ENCODE data around the gene CAP1. TPM values are rescaled to one million over a fixed set of nuclear protein-coding genes. Genes with fewer than 3 reads are reported as not detected.

Gene CAP1
- polyA plus RNA-seq, 2 of the 4 experiments (the other 2 are of a cell fraction): 267 to 274 TPM

GRCh38 chr1:40014812-40015594, 25.5 kb upstream of the CAP1 start:
- TF ChIP-seq HEYL (CRISPR knock-in tag; IDR thresholded peaks at IDR 0.05): no peak
- TF ChIP-seq NFE2L2 (conservative IDR thresholded peaks at IDR 0.05; ENCODE audit: low read length): no peak
- TF ChIP-seq MAFK (IDR thresholded peaks at IDR 0.05; ENCODE audit: partially characterized antibody): no peak
- no peak for TF ChIP-seq RNF2 (IDR thresholded peaks at IDR 0.05; ENCODE audit: borderline replicate concordance, low read depth)
- no peak for TF ChIP-seq NPAS2 (CRISPR knock-in tag; IDR thresholded peaks at IDR 0.05; ENCODE audit: borderline replicate concordance)
- peak; percentile 8; the same call in 1 of the 2 replicates for TF ChIP-seq FOSL2 (IDR thresholded peaks at IDR 0.05)
- TF ChIP-seq FOSL2 (CRISPR knock-in tag; IDR thresholded peaks at IDR 0.05): no peak
- no peak for TF ChIP-seq TFCP2L1 (CRISPR knock-in tag; IDR thresholded peaks at IDR 0.05)
- no peak for TF ChIP-seq RARB (CRISPR knock-in tag; IDR thresholded peaks at IDR 0.05)
- H3K4me2 ChIP-seq: 0 out of 3 replicates have a peak overlapping the region, but pooled peaks have one; percentile 13
- WGBS (ENCODE audit: missing lambda C conversion rate): 22% methylated on average over 10 of the region's 10 CpGs
- POLR2A ChIA-PET: interaction anchor here (2.0 kb wide), 1 partner anchor 25 kb away, joined by 7 read pairs; the partner anchor contains the start of gene CAP1
- H3K4me3 ChIP-seq: no peak overlapping the region
- CTCF ChIA-PET: interaction anchor here (0.6 to 1.6 kb wide), 6 partner anchors 17 to 113 kb away, joined by 3 to 4 read pairs (median 3); no protein-coding TSS in a partner anchor
- DNase-seq (ENCODE audit: low read depth in 1 of 2, low spot score in 1 of 2) (peak; percentile 19 to 27), ATAC-seq (peak; percentile 83 to 93), FAIRE-seq (no peak)
- H3K27ac ChIP-seq: no peak overlapping the region
- H3K4me1 ChIP-seq: 0 out of 3 replicates have a peak, but pooled peaks cover 7% of the 10 kb centered on the region
- H3K9me3 ChIP-seq: no peaks in the 10 kb centered on the region

- no peak overlapping the region for H3K4me2 ChIP-seq
- ChIA-PET CTCF (interaction anchor here (1.0 to 3.6 kb wide), 3 partner anchors 15 to 98 kb away, joined by 3 to 14 read pairs (median 3); no protein-coding TSS in a partner anchor), POLR2A (interaction anchor here (0.7 kb wide), 1 partner anchor 22 kb away, joined by 3 read pairs; the partner anchor contains the start of gene CAP1)
- no peak; a peak in 1 of 6 replicates for ATAC-seq
- no peak overlapping the region for H3K27ac ChIP-seq
- 0 out of 3 replicates have a peak, but pooled peaks cover 7% of the 10 kb centered on the region for H3K4me1 ChIP-seq
- 44% methylated on average over 5 of the region's 5 CpGs for WGBS (ENCODE audit: missing lambda C conversion rate)
- peaks cover under 1% of the 10 kb centered on the region; the same call in 1 of the 3 replicates for H3K9me3 ChIP-seq
- peak in 1 of 2 experiments; percentile 8 for DNase-seq (ENCODE audit: low read depth in 1 of 2, low spot score in 1 of 2)
- no peak for FAIRE-seq
- H3K4me3 ChIP-seq: no peak overlapping the region
- TF ChIP-seq MAFK (IDR thresholded peaks at IDR 0.05; ENCODE audit: partially characterized antibody): peak; percentile 60
- TF ChIP-seq ESRRA (IDR thresholded peaks at IDR 0.05; ENCODE audit: borderline replicate concordance, low read length): no peak
- no peak for TF ChIP-seq RNF2 (IDR thresholded peaks at IDR 0.05; ENCODE audit: borderline replicate concordance, low read depth)
- TF ChIP-seq HOXB13 (CRISPR knock-in tag; IDR thresholded peaks at IDR 0.05; ENCODE audit: low read depth): no peak
Observed at GRCh38 chr1:40017951-40018575, 22.5 kb upstream of the CAP1 start.

- ChIA-PET CTCF (interaction anchor here (0.6 to 1.6 kb wide), 4 partner anchors 11 to 200 kb away, joined by 3 to 13 read pairs (median 4); no protein-coding TSS in a partner anchor), POLR2A (no interaction called here)
- Histone ChIP-seq H3K4me2 (no peak overlapping the region), H3K4me1 (0 out of 3 replicates have a peak, but pooled peaks cover under 1% of the 10 kb centered on the region), H3K27ac (no peak overlapping the region), H3K9me3 (peaks cover 10% of the 10 kb centered on the region; the same call in 2 of the 3 replicates), H3K4me3 (no peak overlapping the region)
- no peak for DNase-seq (ENCODE audit: low read depth in 1 of 2, low spot score in 1 of 2)
- 23% methylated on average over 4 of the region's 4 CpGs for WGBS (ENCODE audit: missing lambda C conversion rate)
- no peak for FAIRE-seq
- no peak; a peak in 1 of 6 replicates for ATAC-seq
- TF ChIP-seq EP300 (IDR thresholded peaks at IDR 0.05) (no peak), USF2 (IDR thresholded peaks at IDR 0.05) (no peak), PHF8 (IDR thresholded peaks at IDR 0.05; ENCODE audit: borderline replicate concordance, low read depth) (no peak), NFE2L2 (conservative IDR thresholded peaks at IDR 0.05; ENCODE audit: low read length) (no peak), ZC3H11A (IDR thresholded peaks at IDR 0.05) (no peak), NR3C1 (IDR thresholded peaks at IDR 0.05) (no peak), TFCP2L1 (CRISPR knock-in tag; IDR thresholded peaks at IDR 0.05) (no peak), CTCF (IDR thresholded peaks at IDR 0.05) (no peak), KDM1A (IDR thresholded peaks at IDR 0.05; ENCODE audit: low read depth) (no peak), CBX8 (IDR thresholded peaks at IDR 0.05) (no peak), HMGXB4 (CRISPR knock-in tag; IDR thresholded peaks at IDR 0.05; ENCODE audit: borderline replicate concordance) (no peak), KDM5A (IDR thresholded peaks at IDR 0.05) (no peak), HEYL (CRISPR knock-in tag; IDR thresholded peaks at IDR 0.05) (no peak), CBX2 (IDR thresholded peaks at IDR 0.05; ENCODE audit: borderline replicate concordance, low read depth) (no peak)
Observed at GRCh38 chr1:40020447-40021085, 20.0 kb upstream of the CAP1 start.
